Neural cell (in vitro differentiated cells): ENCODE measurements around the gene RHCE. TPM values are rescaled to one million over a fixed set of nuclear protein-coding genes. Genes with fewer than 3 reads are reported as not detected.
"Not testable (repeated sequence)": the region's sequence is repeated elsewhere in the genome, so short reads cannot be mapped to it uniquely, and the experiment has no call there.

Experiments
- H2AFZ ChIP-seq: fragments of 200-600, 300-800 bp; sonication (generic), shearing (Covaris generic); 2 replicates; pipeline ENCODE4 v1.6.0; 2014; ENCODE audit warnings: low read depth, mild to moderate bottlenecking, antibody characterized with exemption, low read length, moderate library complexity
- H3F3A ChIP-seq: fragments of 200-600 bp; shearing (Covaris generic); 2 replicates; pipeline ENCODE4 v1.6.1; 2016; ENCODE audit warnings: mild to moderate bottlenecking, moderate library complexity, mixed read lengths, antibody characterized with exemption, low read length; ENCODE audit not compliant: insufficient read depth, poor library complexity, severe bottlenecking
- H3K27ac ChIP-seq: fragments of 200-600, 300-800 bp; sonication (generic), shearing (Covaris generic); 2 replicates; pipeline ENCODE4 v1.5.1; 2014; ENCODE audit warnings: mild to moderate bottlenecking, low read length, moderate library complexity
- H3K27me3 ChIP-seq: fragments of 300-800, 200-600 bp; sonication (generic), shearing (Covaris generic); 2 replicates; pipeline ENCODE4 v1.6.0; 2014; ENCODE audit warnings: mild to moderate bottlenecking, low read depth, low read length, moderate library complexity; ENCODE audit not compliant: insufficient read depth
- H3K36me3 ChIP-seq: fragments of 300-800, 200-600 bp; sonication (generic), shearing (Covaris generic); 2 replicates; pipeline ENCODE4 v1.5.1; 2014; ENCODE audit warnings: mild to moderate bottlenecking, antibody characterized with exemption, low read length, moderate library complexity; ENCODE audit not compliant: insufficient read depth
- H3K4me2 ChIP-seq: fragments of 300-800, 200-600 bp; sonication (generic), shearing (Covaris generic); 2 replicates; pipeline ENCODE4 v1.6.0; 2014; ENCODE audit warnings: mild to moderate bottlenecking, low read length
- H3K4me3 ChIP-seq: fragments of 300-800, 200-600 bp; sonication (generic), shearing (Covaris generic); 2 replicates; pipeline ENCODE4 v1.5.1; 2014; ENCODE audit warnings: mild to moderate bottlenecking, low read length, moderate library complexity
- H3K79me2 ChIP-seq: fragments of 200-600 bp; shearing (Covaris generic); replicated peaks from 2 replicates; pipeline ENCODE4 v1.6.0; 2014; ENCODE audit warnings: mild to moderate bottlenecking, low read length, moderate library complexity; ENCODE audit not compliant: insufficient read depth
- H3K9ac ChIP-seq: fragments of 300-800, 200-600 bp; sonication (generic), shearing (Covaris generic); 2 replicates; pipeline ENCODE4 v1.6.1; 2016; ENCODE audit warnings: mild to moderate bottlenecking, low read length, mixed read lengths
- H3K9me2 ChIP-seq: fragments of 200-600 bp; shearing (Covaris generic); 2 replicates; pipeline ENCODE4 v1.6.1; 2016; ENCODE audit warnings: mild to moderate bottlenecking, low read length, mixed read lengths; ENCODE audit not compliant: insufficient read depth
- H3K9me3 ChIP-seq: fragments of 200-600, 300-800 bp; sonication (generic), shearing (Covaris generic); 2 replicates; pipeline ENCODE4 v1.6.1; 2016; ENCODE audit warnings: mild to moderate bottlenecking, mixed run types, low read length, moderate library complexity, mixed read lengths
- H4K20me1 ChIP-seq: fragments of 200-600 bp; shearing (Covaris generic); 2 replicates; pipeline ENCODE4 v1.6.1; 2016; ENCODE audit warnings: mild to moderate bottlenecking, mixed run types; ENCODE audit not compliant: insufficient read depth
- CTCF ChIP-seq: fragments of 450-650 bp; IDR thresholded peaks from 2 replicates; pipeline ENCODE4 v1.5.1; 2014; ENCODE audit warnings: antibody characterized with exemption, mild to moderate bottlenecking, moderate library complexity; ENCODE audit not compliant: poor library complexity, severe bottlenecking
- EP300 ChIP-seq: fragments of 450-650 bp; conservative IDR thresholded peaks from 2 replicates; pipeline ENCODE4 v1.6.1; 2014; ENCODE audit warnings: antibody characterized with exemption, mild to moderate bottlenecking, moderate library complexity; ENCODE audit not compliant: poor library complexity, severe bottlenecking
- EZH2 ChIP-seq: fragments of 200-600, 300-800 bp; shearing (Covaris generic), sonication (generic); IDR thresholded peaks from 2 replicates; pipeline ENCODE4 v1.6.1; 2014; ENCODE audit warnings: antibody characterized with exemption, low read length, borderline replicate concordance, mild to moderate bottlenecking; ENCODE audit not compliant: insufficient read depth, poor library complexity, severe bottlenecking
- MXI1 ChIP-seq: fragments of 450-650 bp; conservative IDR thresholded peaks from 2 replicates; pipeline ENCODE4 v1.6.1; 2014; ENCODE audit warnings: antibody characterized with exemption, mild to moderate bottlenecking; ENCODE audit not compliant: poor library complexity, severe bottlenecking
- POLR2AphosphoS5 ChIP-seq: IDR thresholded peaks from 2 replicates; pipeline ENCODE4 v1.6.1; 2012
- RAD21 ChIP-seq: fragments of 450-650 bp; conservative IDR thresholded peaks from 2 replicates; pipeline ENCODE4 v1.6.1; 2014; ENCODE audit warnings: antibody characterized with exemption, mild to moderate bottlenecking, moderate library complexity
- REST ChIP-seq: IDR thresholded peaks from 2 replicates; pipeline ENCODE4 v1.6.1; 2012; ENCODE audit warnings: borderline replicate concordance
- SMC3 ChIP-seq: fragments of 450-650 bp; conservative IDR thresholded peaks from 2 replicates; pipeline ENCODE4 v1.6.1; 2014; ENCODE audit warnings: antibody characterized with exemption, mild to moderate bottlenecking, moderate library complexity; ENCODE audit not compliant: poor library complexity
- TAF1 ChIP-seq: IDR thresholded peaks from 2 replicates; pipeline ENCODE4 v1.6.1; 2012; ENCODE audit warnings: low read depth
- polyA plus RNA-seq: library from polyadenylated mRNA; depleted of rRNA; stranded (reverse); fragments of >200 nt; gene quantifications from 2 replicates; pipeline ENCODE4 v1.2.3, GENCODE V29; 2014

RHCE gene
- polyA plus RNA-seq, 1 donor from 2014 or later: 1.1 TPM

- Histone ChIP-seq H2AFZ (no peak overlapping the region), H3K27me3 (no peaks in the 10 kb centered on the region), H3K4me3 (no peak overlapping the region), H3K9me3 (no peaks in the 10 kb centered on the region), H3F3A (no peaks in the 10 kb centered on the region), H3K9me2 (no peaks in the 10 kb centered on the region), H4K20me1 (peaks cover 10% of the 10 kb centered on the region), H3K36me3 (no peaks in the 10 kb centered on the region), H3K79me2 (peaks cover 18% of the 10 kb centered on the region), H3K9ac (no peak overlapping the region), H3K4me2 (no peak overlapping the region), H3K27ac (no peak overlapping the region)
- TF ChIP-seq REST (no peak), TAF1 (no peak), SMC3 (no peak), POLR2AphosphoS5 (no peak), CTCF (no peak), EP300 (no peak), RAD21 (no peak), MXI1 (no peak), EZH2 (no peak)
Observed at GRCh38 chr1:25427696-25428095, 7.1 kb upstream of the RHCE start.

- Histone ChIP-seq H3K9ac (no peak overlapping the region), H3K36me3 (no peaks in the 10 kb centered on the region), H3K4me2 (no peak overlapping the region), H3F3A (no peaks in the 10 kb centered on the region), H2AFZ (no peak overlapping the region), H3K4me3 (no peak overlapping the region), H3K27ac (no peak overlapping the region), H4K20me1 (no peaks in the 10 kb centered on the region), H3K9me2 (no peaks in the 10 kb centered on the region), H3K79me2 (no peaks in the 10 kb centered on the region), H3K9me3 (no peaks in the 10 kb centered on the region), H3K27me3 (no peaks in the 10 kb centered on the region)
- no peak for TF ChIP-seq SMC3
- TF ChIP-seq MXI1: no peak
- TF ChIP-seq POLR2AphosphoS5: no peak
- TF ChIP-seq RAD21: no peak
- no peak for TF ChIP-seq EZH2
- no peak for TF ChIP-seq TAF1
- TF ChIP-seq REST: no peak
- no peak for TF ChIP-seq CTCF
- no peak for TF ChIP-seq EP300
Observed at GRCh38 chr1:25425098-25426085, 4.8 kb upstream of the RHCE start.

- not testable (repeated sequence) for H4K20me1 ChIP-seq
Observed at GRCh38 chr1:25423206-25423605, 2.6 kb upstream of the RHCE start.

More at GRCh38 chr1:25423206-25423605, 2.6 kb upstream of the RHCE start:
- not testable (repeated sequence) for H3K4me3 ChIP-seq, H3K9ac ChIP-seq, H3K4me2 ChIP-seq, H3K27ac ChIP-seq, H3K9me3 ChIP-seq, H2AFZ ChIP-seq, H3F3A ChIP-seq, H3K79me2 ChIP-seq, H3K9me2 ChIP-seq, H3K27me3 ChIP-seq, H3K36me3 ChIP-seq
